SK-N-MC (cell line): Measurements from ENCODE around the gene TNKS2.

Experiments
- EZH2 ChIP-seq: fragments of 200-600 bp; sonication (generic); IDR thresholded peaks from one replicate; pipeline ENCODE4 v1.6.1; 2017; ENCODE audit warnings: antibody characterized with exemption
- FOXP2 ChIP-seq: optimal IDR thresholded peaks from 2 replicates; pipeline ENCODE3; 2011; ENCODE audit warnings: mild to moderate bottlenecking, moderate library complexity; ENCODE audit not compliant: insufficient read depth; ENCODE audit errors: extremely low read length, control extremely low read depth
- POLR2AphosphoS5 ChIP-seq: IDR thresholded peaks from 2 replicates; pipeline ENCODE4 v1.6.1; 2012; ENCODE audit warnings: mild to moderate bottlenecking, low read depth, low read length, borderline replicate concordance

DNA sequence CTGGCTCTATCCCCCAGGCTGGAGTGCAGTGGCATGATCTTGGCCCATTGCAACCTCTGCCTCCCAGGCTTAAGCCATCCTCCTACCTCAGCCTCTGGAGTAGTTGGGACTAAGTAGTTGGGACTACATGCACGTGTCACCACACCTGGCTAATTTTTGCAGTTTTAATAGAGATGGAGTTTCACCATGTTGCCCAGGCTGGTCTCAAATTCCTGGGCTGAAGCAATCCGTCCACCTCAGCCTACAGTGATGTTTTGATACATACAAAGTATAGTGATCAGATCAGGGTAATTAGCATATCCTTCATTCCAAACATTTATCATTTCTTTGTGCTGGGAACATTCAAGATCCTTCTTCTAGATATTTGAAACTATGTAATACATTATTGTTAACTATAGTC is 22.5 kb upstream of the TNKS2 start:
- no peak for TF ChIP-seq FOXP2
- TF ChIP-seq POLR2AphosphoS5 = no peak
- no peak for TF ChIP-seq EZH2
